Mesenteric fat pad (tissue), 1 donor: ENCODE results near the gene POLR3A. TPM values are rescaled to one million over a fixed set of nuclear protein-coding genes. Genes with fewer than 3 reads are reported as not detected.
"Not testable (repeated sequence)": the region's sequence is repeated elsewhere in the genome, so short reads cannot be mapped to it uniquely, and the experiment has no call there.

Experiments
- DNase-seq: peaks from one replicate; pipeline ENCODE4 v3.0.0-alpha.2; 2020; ENCODE audit warnings: low spot score
- total RNA-seq: library from RNA; stranded (reverse); fragmentation: NEBNext Ultra II Directional; extraction: Animal tissue kit (Norgen Biotek cat#: 25700); gene quantifications from one replicate; pipeline ENCODE4 v1.2.1, GENCODE V29; 2021
- donor health status: DM: yes; HTN: yes; CAD: no.

The POLR3A gene
- total RNA-seq, 1 donor from 2014 or later: 12.0 TPM

DNA sequence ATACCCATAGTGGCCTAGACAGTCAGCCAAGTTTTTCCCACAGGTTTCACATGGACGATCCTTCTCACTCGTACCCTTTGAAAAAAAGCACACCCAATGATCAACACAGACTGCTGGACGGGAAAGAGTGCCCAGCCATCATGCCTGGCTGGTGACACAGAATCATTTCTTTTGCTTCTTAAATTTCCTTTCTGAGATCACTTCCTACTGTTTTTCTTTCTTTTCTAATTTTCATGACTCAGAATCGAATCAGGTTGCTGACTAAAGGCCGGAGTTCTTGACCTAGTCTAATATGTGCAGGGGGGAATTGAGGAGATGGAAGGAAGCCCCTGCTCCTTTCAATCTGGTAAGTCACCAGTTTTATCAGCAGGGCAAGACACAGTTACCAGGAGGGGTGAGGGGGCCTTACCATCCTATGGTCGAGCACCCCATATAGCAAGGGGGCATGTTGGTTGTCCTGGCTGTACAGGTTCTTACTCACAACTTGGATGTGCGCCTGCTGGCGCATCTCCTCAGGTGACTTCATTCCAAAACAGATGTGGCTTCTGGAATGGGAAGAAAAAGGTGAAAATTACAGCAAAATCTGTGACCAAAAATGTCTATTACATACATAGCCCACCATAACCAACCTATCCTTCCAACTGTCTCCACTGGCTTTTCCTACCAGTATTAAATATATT lies 3.5 kb downstream of the POLR3A start:
- DNase-seq: no peak

- DNase-seq: no peak
Measured at GRCh38 chr10:78023741-78024140, 5.6 kb downstream of the POLR3A start.

- DNase-seq: no peak
Measured at GRCh38 chr10:78021201-78021600, 8.1 kb downstream of the POLR3A start.

- DNase-seq: no peak
Measured at GRCh38 chr10:78019264-78019663, 10.1 kb downstream of the POLR3A start.

GRCh38 chr10:78017856-78018255 lies 11.5 kb downstream of the POLR3A start:
- DNase-seq: no peak

GRCh38 chr10:78015546-78015945 lies 13.8 kb downstream of the POLR3A start:
- DNase-seq: no peak

DNA sequence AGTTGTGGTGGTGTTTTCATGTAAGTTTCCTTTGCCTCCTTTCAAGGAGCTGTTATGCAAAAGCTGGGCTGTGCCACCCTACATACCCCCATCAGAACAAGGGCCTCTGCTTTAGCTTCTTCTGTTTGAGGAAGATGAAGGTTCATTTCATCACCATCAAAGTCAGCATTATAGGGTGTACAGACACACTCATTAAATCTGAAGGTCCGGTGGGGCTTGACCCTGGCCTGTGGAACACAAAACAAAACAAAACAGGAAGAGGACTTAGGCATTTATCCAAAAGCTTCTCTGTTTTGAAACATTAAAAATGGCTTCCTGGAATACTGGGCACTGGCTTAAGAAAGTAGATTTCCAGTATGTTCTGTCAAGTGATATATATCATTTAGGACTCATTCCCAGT lies 15.8 kb downstream of the POLR3A start:
- DNase-seq: no peak

GRCh38 chr10:78011065-78011464 lies 18.2 kb downstream of the POLR3A start:
- no peak for DNase-seq

GRCh38 chr10:78010278-78010677 lies 19.0 kb downstream of the POLR3A start:
- DNase-seq: no peak

- DNase-seq: no peak
Measured at GRCh38 chr10:78009662-78010061, 19.7 kb downstream of the POLR3A start.

- no peak for DNase-seq
Measured at GRCh38 chr10:78007172-78007571, 22.1 kb downstream of the POLR3A start.

GRCh38 chr10:78004215-78005026 lies 24.9 kb downstream of the POLR3A start:
- DNase-seq: no peak

DNA sequence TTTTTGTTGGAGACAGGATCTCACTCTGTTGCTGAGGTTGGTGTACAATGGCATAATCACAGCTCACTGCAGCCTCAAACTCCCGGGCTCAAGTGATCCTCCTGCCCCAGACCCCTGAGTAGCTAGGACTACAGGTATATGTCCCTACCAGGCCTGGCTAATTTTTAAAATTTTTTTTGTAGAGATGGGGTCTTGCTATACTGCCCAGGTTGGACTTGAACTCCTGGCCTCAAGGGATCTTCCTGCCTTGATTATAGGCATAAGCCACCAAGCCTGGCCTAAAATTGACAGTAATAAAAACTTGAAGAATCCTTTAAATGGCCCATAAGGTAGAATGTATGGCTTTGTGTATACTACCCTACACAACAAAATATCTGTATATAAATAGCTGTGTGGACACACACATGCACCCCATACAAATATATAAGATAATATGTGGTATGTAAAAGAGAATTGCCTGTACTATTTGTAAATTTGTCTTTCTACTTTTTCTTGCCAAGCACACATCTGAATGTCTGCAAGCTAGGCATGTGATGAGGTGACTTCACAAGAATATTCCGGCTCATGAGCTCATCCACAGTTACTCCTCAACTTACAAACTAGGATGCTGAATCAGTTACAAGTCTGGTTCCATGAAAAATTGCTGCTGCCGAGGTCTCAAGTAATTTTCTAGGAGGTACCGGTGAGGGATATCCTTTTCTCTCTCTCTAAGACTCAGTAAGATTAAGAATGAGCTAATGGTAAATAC lies 26.6 kb downstream of the POLR3A start:
- no peak for DNase-seq

DNA sequence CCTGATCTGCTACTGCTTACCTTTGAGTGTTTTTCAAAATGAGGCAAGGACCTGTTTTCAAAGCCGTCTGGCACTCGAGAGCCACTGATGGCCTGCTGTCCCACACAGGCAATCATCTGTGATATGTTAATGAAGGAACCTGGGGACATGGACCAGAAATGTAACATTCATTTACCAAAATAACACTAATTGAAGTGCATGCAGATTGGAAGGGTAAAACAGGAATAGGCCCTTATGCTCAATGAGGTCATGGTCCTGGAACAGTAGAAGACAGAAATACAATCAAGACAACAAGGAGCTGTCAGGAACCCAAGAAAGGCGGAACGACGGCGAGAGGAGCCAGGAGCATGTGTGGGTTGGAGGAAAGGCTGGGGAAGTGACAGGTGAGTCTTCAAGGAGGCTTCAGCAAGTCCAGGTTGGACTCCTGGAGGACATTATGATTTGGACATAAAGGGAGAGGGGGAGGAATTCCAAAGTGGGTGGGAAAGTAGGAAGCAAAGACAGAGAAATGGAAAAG lies 28.3 kb downstream of the POLR3A start:
- DNase-seq: no peak

GRCh38 chr10:78000206-78000605 lies 29.1 kb downstream of the POLR3A start:
- DNase-seq: no peak

DNA sequence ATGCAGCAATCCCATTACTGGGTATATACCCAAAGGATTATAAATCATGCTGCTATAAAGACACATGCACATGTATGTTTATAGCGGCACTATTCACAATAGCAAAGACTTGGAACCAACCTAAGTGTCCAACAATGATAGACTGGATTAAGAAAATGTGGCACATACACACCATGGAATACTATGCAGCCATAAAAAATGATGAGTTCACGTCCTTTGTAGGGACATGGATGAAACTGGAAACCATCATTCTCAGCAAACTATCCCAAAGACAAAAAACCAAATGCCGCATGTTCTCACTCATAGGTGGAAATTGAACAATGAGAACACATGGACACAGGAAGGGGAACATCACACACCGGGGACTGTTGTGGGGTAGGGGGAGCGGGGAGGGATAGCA lies 30.5 kb downstream of the POLR3A start:
- not testable (repeated sequence) for DNase-seq

- no peak for DNase-seq
Measured at GRCh38 chr10:77993620-77994019, 35.7 kb downstream of the POLR3A start.

DNA sequence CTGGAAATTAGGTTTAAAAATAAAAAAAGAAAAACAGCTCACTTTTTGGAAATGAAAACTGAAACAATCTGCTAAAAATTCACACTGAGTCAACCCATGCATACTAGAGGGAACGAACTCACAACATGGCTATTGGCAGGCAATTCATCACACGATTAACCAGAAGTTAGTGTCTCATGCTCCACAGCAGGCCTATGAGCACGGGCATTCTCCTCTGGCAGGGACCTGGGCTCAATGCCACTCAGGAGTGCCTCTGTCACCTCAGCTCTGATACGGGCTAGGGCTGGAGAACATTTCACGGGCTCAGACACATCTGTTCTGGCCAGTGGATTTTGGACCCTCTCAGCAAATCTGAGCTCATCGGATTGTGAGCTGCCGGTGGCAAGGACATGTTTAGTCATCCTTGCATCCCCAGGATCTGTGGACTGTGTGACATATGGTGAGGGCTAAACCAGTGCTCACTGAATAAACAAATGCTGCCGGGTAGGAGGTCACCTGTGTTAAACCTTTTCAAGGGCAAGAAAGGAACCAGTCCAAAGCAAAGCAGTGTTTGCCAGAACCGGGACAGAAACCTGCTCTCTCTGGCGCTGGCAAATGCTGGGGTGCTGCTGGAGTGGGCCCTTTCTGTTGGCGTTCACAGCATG lies 40.1 kb downstream of the POLR3A start:
- no peak for DNase-seq

GRCh38 chr10:77987671-77988255 lies 41.6 kb downstream of the POLR3A start:
- no peak for DNase-seq

DNA sequence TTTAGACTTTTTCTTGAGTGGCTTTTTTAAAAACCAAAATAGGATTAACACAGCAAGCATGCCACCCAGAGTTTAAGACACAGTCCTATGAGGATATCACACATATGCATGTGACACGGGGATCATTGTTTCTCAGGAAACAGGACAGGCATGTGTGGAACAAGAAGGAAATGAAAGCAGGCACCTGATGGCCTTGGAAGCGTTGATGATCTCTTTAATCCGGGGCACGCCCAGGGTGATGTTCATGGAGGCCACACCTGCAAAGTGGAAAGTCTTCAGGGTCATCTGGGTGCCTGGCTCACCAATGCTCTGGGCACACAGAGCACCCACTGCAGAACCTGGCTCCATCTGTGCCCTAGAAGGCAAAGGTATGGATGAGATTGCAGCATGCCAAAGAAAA lies 44.3 kb downstream of the POLR3A start:
- no peak for DNase-seq
